Measurements from ENCODE around the gene INPP5A.

The INPP5A gene

GRCh38 chr10:132522521-132523411 is 14.8 kb upstream of the INPP5A start:
- Histone ChIP-seq H2AFZ (ENCODE audit: low read length) (no peak overlapping the region), H3K79me2 (ENCODE audit: insufficient read depth, low read length) (no peaks in the 10 kb centered on the region), H3K36me3 (ENCODE audit: insufficient read depth, low read length) (no peaks in the 10 kb centered on the region), H3K4me2 (ENCODE audit: low read depth, low read length, poor library complexity, severe bottlenecking) (no peak overlapping the region), H4K20me1 (ENCODE audit: insufficient read depth, low read length, poor library complexity, severe bottlenecking) (no peaks in the 10 kb centered on the region), H3K4me3 (ENCODE audit: low read length, poor library complexity, severe bottlenecking) (no peak overlapping the region), H3K4me1 (ENCODE audit: insufficient read depth, low read length, poor library complexity, severe bottlenecking) (peaks cover 5% of the 10 kb centered on the region), H3K9me3 (ENCODE audit: insufficient read depth, low read depth, low read length) (no peaks in the 10 kb centered on the region), H3K9ac (ENCODE audit: low read depth, low read length, poor library complexity, severe bottlenecking) (no peak overlapping the region), H3K9me2 (replicated peaks; ENCODE audit: low read depth, low read length) (no peaks in the 10 kb centered on the region), H3F3A (ENCODE audit: low read depth) (no peaks in the 10 kb centered on the region), H3K27me3 (ENCODE audit: insufficient read depth, low read length, poor library complexity, severe bottlenecking) (no peaks in the 10 kb centered on the region)
- TF ChIP-seq, protein P1, sequence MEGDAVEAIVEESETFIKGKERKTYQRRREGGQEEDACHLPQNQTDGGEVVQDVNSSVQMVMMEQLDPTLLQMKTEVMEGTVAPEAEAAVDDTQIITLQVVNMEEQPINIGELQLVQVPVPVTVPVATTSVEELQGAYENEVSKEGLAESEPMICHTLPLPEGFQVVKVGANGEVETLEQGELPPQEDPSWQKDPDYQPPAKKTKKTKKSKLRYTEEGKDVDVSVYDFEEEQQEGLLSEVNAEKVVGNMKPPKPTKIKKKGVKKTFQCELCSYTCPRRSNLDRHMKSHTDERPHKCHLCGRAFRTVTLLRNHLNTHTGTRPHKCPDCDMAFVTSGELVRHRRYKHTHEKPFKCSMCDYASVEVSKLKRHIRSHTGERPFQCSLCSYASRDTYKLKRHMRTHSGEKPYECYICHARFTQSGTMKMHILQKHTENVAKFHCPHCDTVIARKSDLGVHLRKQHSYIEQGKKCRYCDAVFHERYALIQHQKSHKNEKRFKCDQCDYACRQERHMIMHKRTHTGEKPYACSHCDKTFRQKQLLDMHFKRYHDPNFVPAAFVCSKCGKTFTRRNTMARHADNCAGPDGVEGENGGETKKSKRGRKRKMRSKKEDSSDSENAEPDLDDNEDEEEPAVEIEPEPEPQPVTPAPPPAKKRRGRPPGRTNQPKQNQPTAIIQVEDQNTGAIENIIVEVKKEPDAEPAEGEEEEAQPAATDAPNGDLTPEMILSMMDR (conservative IDR thresholded peaks at IDR 0.05; ENCODE audit: low read length) = no peak
- TF ChIP-seq EZH2phosphoT487 (IDR thresholded peaks at IDR 0.05; ENCODE audit: borderline replicate concordance) = no peak

DNA sequence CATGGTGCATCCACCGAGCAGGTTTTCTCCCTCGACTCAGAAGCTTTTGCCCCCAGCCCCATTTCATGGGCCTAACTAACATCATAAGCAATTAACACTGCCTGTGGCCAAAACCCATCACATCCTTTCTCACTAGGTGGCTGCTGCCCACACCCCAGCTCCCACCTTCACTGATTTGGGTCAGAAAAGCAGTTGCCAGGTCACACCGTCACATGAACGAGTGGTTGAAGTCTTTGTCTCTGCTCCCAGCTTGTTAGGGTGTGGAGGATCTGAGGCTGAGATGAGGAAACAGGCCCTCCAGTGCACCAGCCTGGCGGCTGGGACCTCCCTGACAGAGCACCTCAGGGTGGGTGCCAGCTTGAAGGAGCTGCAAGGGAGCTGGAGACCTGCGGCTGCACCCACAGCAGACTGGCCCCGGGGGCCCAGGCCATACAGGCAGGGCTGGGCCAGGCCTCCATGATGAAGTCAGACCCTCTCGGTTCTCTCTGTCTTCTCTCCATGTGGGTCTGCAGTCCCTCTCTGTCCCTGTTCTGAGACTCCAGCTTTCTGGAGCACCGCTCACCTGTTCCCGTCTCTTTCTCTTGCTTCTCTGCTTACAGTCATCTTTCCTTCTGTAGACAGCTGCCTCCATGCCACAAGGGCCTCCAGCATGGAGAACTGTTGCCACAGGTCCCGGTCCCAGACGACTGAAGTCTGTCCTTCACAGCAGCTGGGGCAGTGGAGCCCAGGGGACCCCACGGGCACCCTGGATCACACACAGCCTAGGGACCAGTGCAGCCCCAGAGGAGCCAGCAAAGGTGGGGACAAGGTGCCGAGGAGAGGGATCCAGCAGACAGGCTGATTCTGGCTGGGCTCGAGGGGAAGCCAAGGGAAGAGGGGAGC is 13.8 kb upstream of the INPP5A start:
- H4K20me1 ChIP-seq (ENCODE audit: insufficient read depth, low read length, poor library complexity, severe bottlenecking) = no peaks in the 10 kb centered on the region
- H3K4me3 ChIP-seq (ENCODE audit: low read length, poor library complexity, severe bottlenecking) = no peak overlapping the region
- no peak for TF ChIP-seq EZH2phosphoT487 (IDR thresholded peaks at IDR 0.05; ENCODE audit: borderline replicate concordance)
- TF ChIP-seq, protein P1 (conservative IDR thresholded peaks at IDR 0.05; ENCODE audit: low read length) = no peak
- no peak overlapping the region for H2AFZ ChIP-seq (ENCODE audit: low read length)
- H3K36me3 ChIP-seq (ENCODE audit: insufficient read depth, low read length) = no peaks in the 10 kb centered on the region
- no peaks in the 10 kb centered on the region for H3K9me3 ChIP-seq (ENCODE audit: insufficient read depth, low read depth, low read length)
- H3K27me3 ChIP-seq (ENCODE audit: insufficient read depth, low read length, poor library complexity, severe bottlenecking) = no peaks in the 10 kb centered on the region
- peaks cover 5% of the 10 kb centered on the region for H3K4me1 ChIP-seq (ENCODE audit: insufficient read depth, low read length, poor library complexity, severe bottlenecking)
- no peaks in the 10 kb centered on the region for H3K79me2 ChIP-seq (ENCODE audit: insufficient read depth, low read length)
- H3K9ac ChIP-seq (ENCODE audit: low read depth, low read length, poor library complexity, severe bottlenecking) = no peak overlapping the region
- no peaks in the 10 kb centered on the region for H3K9me2 ChIP-seq (replicated peaks; ENCODE audit: low read depth, low read length)
- no peaks in the 10 kb centered on the region for H3F3A ChIP-seq (ENCODE audit: low read depth)
- H3K4me2 ChIP-seq (ENCODE audit: low read depth, low read length, poor library complexity, severe bottlenecking) = no peak overlapping the region

DNA sequence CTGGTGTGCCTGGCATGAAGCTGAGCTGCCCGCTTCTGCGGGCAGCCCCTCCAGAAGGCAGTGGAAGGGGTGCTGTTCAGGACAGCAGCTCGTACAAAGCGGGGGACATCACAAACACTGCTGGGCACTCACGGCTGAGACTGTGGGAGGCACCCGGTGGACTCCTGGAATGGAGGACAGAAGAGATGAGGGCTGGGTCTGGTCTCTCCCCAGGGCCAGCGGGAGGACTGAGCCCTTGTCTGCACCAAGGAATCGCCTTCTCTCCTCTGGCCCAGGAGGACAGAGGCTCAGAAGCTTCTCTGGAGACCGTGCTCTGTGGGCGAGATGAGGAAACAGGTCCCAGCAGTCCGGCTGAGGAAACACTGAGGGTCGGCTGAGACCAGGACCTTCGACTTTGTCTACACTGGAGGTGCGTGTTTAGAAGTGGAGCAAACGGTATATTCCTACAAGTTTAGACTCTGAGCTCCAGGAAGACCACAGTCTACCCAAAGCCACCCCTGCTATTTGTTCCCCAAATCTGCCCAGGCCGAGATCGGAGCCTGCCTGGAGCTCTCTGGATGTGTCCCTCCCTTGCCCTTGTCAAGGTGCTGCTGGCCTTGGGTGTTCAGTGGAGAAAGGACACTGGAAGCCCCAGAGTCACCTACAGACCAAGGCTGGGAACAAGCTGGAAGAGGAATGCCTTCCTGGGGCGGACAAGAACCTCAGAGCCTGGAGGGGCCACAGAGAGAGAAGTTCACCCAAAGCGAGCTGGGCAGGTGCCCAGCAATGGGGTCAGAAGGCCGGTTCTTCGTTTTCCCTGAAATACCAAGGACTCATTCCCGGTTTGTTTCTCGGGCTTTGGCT is 12.9 kb upstream of the INPP5A start:
- Histone ChIP-seq H3K27me3 (ENCODE audit: insufficient read depth, low read length, poor library complexity, severe bottlenecking) (no peaks in the 10 kb centered on the region), H3K9me2 (replicated peaks; ENCODE audit: low read depth, low read length) (no peaks in the 10 kb centered on the region), H3F3A (ENCODE audit: low read depth) (no peaks in the 10 kb centered on the region), H3K36me3 (ENCODE audit: insufficient read depth, low read length) (no peaks in the 10 kb centered on the region), H3K79me2 (ENCODE audit: insufficient read depth, low read length) (no peaks in the 10 kb centered on the region), H4K20me1 (ENCODE audit: insufficient read depth, low read length, poor library complexity, severe bottlenecking) (no peaks in the 10 kb centered on the region), H3K4me2 (ENCODE audit: low read depth, low read length, poor library complexity, severe bottlenecking) (no peak overlapping the region), H3K4me1 (ENCODE audit: insufficient read depth, low read length, poor library complexity, severe bottlenecking) (peaks cover 5% of the 10 kb centered on the region), H3K9me3 (ENCODE audit: insufficient read depth, low read depth, low read length) (no peaks in the 10 kb centered on the region), H3K4me3 (ENCODE audit: low read length, poor library complexity, severe bottlenecking) (no peak overlapping the region), H3K9ac (ENCODE audit: low read depth, low read length, poor library complexity, severe bottlenecking) (no peak overlapping the region), H2AFZ (ENCODE audit: low read length) (no peak overlapping the region)
- TF ChIP-seq, protein P1 (conservative IDR thresholded peaks at IDR 0.05; ENCODE audit: low read length) = no peak
- no peak for TF ChIP-seq EZH2phosphoT487 (IDR thresholded peaks at IDR 0.05; ENCODE audit: borderline replicate concordance)

Data from Loucy (cell line).